Esophagus squamous epithelium (tissue), 4 donors: ENCODE data around the gene METAP1D.

Experiments used
- CTCF ChIP-seq, 6 experiments: fragments of 450-650 bp in 4 of 6; fragments of 200-600 bp in 2 of 6; sonication (generic) in 2 of 6; IDR thresholded peaks; one replicate each; pipeline ENCODE4 v1.5.1; 2016 to 2019; ENCODE audit warnings: antibody characterized with exemption in 6 of 6, mild to moderate bottlenecking in 4 of 6, moderate library complexity in 4 of 6
- POLR2A ChIP-seq, 4 donors: fragments of 450-650 bp; IDR thresholded peaks; one replicate each; pipeline ENCODE4 v1.6.1; 2017; ENCODE audit warnings: antibody characterized with exemption in 4 of 4, mild to moderate bottlenecking in 4 of 4, moderate library complexity in 3 of 4

DNA sequence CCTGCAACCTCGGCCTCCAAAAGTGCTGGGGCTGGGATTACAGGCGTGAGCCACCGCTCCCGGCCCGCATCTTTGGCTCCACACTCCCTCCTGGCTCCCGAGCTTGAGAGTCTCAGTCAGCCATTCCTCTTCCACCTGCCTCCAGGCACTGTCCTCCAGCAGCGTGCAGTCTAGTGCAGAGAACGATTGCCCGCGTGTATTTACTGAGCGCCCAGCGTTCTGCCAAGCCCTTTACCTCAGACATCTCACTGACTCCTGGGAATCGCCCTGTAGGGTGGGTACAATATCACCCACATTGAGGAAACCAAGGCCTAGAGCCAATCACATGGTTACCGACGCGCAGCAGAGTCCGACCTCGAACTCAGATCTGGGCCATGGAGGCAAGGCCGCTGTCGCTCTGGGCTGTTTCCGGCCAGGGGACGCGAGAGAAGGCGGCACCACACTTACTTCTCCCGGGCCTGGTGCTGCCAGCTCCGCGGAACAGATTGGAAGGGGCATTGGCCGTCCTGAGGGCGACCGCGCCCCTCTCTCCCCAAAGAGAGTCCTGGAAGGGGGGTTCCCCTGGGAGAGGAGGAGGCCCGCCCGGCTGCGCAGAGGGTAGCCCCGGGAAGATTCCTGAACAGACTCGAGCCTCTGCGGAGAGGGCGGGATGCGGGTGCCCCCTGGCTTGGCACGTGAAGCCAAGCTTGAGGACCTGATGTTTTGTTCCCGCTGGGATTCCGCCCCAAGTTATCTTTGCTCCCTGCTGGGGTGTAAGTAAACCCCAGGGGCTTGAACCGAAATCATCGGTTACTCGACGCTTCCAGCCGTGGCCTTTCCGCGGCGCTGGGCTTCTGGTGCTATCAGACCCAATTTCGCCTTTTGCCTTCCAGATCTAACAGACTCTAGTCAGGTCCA lies 108.2 kb downstream of the METAP1D start:
- TF ChIP-seq POLR2A (IDR thresholded peaks at IDR 0.05) (no peak), CTCF (IDR thresholded peaks at IDR 0.05) (no peak)
